Activated naive CD8-positive, alpha-beta T cell treated with anti-CD3 and anti-CD28 coated beads, Interleukin-2, amount 50 U/mL, for 16 hours (primary cell): ENCODE results near the gene PRRX2.

Experiments used
- DNase-seq: peaks from one replicate; pipeline ENCODE4 v3.0.0-alpha.2; 2020; ENCODE audit warnings: low read depth, low spot score

PRRX2 gene

DNA sequence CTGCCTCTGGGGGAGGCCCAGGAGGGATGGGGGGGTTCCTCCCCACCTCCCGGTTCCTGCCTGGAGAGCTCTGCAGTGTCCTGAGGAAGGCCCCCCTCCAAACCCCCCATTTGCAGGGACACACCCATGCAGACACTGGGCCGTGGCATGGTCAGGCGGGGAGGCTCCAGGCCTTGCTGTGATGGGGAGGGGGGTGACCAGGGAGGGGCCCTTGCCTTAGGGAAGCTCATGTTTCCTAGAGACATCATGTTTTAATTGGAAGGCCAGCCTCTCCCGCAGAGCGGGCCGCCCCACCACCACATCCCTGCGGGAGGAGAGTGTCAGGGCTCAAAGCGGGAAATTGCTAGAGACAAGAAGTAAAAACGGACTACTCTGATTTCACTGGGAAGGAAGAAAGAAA, 12.0 kb downstream of the PRRX2 start:
- no peak for DNase-seq

DNA sequence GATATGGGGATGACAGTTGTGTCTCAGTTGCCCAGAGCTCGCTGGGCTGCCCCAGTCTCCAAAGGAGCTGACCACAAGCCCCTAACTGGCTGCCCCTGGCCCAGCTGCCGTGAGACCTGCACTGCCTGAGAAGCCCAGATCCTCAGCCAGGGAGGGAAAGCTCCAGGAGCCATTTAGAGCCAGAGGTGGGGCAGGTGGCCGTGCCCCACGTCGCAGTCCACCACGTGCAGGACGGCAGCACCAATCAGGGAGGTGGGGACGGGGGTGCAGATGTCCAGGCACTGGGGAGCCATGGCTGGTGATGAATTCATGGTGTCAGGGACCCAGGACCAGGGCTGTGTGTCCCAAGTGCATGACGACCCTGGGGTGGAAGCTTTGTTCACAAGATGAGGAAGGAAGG, 13.4 kb downstream of the PRRX2 start:
- no peak for DNase-seq

DNA sequence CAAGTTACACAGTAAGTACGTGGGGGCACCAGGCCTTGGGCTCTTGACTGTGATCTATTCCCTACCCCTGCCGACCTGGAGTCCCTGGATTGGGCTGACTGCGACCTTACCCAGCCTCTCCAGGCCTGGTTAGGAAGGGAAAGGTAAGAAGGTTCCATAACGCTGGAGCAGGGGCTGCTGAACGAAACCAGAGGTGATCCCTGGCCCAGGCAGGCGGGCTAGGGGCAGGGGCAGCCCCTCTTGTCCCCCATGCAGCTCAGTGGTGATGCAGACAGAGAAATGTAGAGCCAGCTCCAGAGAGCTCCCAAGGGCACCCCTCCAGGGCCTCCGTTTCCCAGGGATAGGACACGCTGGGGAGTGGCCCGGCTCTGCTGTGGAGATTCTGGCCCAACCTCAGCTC, 14.1 kb downstream of the PRRX2 start:
- DNase-seq, result no peak

DNA sequence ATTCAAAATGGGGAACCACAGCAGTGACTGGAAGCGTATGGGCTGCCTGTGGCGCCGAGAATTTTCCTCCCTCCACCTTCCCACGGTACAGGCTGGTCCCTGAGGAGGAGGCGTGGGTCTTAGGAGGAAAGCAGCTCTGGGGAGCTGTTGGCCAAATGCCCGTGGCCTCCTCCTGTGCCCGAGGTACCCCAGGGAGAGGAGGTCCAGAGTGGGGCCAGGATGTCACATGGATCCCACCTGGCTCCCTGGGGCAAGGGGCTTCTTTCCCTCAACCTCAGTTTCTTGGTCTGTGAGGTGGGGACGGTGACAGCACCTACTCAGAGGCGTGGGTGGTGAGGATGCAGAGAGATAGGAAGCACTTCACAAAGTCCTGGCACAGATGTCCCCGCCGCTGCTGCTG, 16.5 kb downstream of the PRRX2 start:
- DNase-seq, result no peak

DNA sequence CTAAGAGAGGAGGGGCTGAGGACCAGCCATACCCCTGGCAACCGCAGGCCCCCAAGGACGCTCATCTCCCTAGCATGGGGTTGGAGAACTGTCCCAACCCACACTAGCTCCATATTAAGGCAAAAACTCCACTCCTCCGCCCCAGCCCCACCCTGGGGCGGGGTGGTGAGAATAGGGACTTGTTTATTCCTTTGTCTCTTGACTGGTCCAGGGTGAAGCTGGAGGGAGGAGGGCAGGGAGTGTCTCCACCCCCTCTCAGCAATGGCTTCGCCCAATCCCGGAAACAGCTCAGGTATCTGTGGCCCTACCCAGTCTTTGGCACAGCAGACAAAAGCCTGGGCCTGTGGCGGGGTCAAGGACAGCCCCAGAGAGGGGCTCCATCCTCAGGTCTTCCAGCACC, 16.9 kb downstream of the PRRX2 start:
- DNase-seq, result no peak

DNA sequence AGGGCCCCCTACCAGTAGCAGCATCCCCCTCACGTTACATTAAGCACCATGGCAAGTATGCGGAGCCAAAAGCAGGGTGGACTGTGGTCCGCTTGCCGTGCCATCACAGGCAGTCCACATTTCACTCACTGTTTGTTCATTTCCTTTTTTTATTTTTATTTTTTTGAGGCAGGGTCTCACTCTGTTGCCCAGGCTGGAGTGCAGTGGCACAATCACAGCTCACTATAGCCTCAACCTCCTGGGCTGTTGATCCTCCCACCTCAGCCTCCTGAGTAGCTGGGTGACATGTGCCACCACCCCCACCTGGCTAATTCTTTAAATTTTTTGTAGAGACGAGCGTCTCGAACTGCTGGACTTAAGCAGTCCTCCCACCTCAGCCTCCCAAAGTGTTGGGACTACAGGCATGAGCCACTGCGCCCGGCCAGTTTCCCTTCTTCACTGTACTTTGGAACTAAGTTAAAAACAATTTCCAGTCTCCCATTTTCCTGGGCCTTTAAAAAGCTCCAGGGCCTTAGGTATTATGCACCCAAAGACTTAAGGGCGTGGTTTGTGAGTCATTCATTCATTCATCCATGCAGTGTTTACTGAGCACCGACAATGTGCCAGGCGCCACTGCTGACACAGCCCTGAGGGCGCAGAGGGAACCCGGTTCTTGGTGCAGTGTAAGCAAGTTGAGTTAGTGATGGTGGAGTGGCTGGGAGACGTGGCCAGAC, 19.9 kb downstream of the PRRX2 start:
- DNase-seq, result no peak

DNA sequence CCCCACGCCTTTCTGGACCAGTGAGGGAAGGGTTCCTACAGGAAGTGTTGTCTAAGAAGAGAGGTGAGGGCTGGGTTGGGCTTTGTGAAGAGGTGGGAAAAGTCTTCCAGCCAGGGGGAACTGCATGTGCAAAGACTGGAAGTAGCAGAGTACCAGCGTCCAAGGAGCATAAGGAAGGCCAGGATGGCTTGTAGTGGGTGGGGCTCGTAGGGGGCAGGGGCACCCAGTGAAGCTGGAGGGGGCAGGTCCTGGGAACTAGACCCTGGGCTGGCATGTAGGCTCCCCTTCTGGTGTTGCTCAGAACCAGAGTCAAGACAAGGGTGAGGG, 20.4 kb downstream of the PRRX2 start:
- DNase-seq, result no peak

DNA sequence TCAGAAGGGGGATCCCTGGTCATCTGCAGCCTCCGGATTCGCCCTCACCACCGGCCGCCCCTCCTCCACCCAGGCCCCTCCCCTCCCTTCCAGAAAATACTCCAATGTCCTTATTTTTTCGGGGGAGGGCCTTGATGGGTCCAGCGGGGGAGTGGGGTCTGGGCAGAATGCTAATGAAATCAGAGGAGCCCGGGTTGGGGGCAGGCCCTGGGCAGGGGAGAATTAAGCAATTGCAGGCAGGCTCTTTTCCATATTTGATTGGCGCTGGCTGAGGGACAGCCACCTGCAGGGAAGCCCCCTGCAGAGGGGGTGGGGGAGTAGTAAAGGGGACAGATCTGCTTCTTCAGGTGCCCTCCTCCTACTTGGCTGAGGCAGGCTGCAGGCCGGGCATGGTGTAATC, 21.3 kb downstream of the PRRX2 start:
- DNase-seq, result no peak

DNA sequence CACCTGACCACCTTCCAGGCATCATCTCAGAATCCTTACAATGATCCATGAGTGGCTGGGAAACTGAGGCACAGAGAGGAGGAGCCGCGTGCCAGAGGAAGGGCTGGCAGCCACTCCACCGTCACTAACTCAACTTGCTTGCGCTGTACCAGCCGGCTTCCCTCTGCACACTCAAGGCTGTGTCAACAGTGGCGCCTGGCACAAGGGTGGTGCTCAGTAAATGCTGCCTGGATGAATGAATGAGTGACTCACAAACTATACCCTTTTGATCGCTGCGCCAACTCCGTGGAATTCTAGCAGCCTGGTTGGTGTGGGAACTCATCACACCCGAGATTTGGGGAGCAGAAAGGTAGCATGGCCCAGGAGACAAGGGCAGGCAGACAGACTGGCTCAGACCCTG, 21.9 kb downstream of the PRRX2 start:
- DNase-seq, result no peak

DNA sequence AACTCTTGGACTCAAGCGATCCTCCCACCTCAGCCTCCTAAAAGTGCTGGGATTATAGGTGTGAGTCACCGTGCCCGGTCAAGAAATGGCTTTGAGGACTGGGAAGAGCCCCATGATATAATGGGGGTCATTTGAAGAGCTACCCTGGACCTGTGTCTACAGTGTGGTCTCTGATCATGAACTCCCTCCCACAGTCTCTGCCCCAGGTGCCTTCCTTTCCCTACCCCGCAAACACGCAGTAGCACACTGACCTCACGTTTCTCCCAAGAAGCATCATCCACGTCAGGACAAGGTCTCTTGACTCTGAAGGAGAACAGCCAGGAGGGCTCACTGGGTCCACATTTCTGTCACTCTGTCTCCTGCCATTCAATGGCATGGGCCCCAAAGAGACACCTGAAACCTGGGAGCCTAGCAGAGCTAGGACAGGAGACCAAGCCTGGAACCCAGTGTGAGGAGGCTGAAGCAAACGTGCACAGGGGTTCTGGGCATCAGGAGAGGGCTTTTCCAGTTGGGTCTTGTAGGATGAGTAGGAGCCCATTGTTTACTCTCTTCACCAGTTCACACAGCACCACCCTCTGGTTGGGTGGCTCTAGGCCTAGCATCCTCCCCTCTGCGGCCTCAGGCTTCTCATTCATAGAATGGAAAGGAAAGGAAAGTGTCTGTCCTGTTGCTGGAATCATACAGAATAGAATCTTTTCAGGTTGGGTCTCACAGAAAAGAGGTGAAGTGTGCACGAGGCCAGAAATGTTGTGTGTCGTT, 23.0 kb downstream of the PRRX2 start:
- no peak for DNase-seq

DNA sequence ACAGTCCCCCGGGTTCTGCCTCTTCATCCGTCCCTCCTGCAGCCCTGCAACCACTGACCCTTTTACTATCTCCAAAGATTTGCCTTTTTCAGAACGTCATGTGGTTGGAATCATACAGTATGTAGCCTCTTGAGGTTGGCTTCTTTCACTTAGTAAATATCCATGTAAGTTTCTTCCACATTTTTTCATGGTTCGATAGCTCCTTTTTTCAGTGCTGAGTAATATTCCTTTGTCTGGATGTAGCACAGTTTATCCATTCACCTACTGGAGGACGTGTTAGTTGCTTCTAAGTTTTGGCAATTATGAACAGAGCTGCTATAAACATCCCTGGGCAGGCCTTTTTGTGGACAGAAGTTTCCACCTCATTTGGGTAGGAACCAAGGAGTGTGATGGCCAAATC, 27.1 kb downstream of the PRRX2 start:
- DNase-seq, result no peak

DNA sequence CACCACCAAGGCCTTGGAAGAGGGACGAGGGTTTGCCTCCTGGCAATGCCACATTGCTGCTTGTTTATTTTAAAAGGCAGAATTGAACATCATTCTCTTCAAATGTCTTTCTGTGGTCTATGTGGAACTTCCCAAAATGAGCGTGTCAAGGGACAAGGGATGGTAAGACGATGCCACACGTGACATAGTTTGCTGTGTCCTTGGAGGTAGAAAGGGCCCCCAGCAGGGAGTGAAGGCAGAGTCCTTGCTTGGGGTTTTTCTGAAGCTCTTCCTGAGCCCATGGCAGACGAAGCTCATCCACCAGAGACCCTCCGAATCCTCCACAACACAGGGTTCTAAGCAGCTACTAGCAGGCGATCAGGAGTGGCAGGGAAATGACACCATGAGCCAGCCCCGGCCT, 28.3 kb downstream of the PRRX2 start:
- no peak for DNase-seq

DNA sequence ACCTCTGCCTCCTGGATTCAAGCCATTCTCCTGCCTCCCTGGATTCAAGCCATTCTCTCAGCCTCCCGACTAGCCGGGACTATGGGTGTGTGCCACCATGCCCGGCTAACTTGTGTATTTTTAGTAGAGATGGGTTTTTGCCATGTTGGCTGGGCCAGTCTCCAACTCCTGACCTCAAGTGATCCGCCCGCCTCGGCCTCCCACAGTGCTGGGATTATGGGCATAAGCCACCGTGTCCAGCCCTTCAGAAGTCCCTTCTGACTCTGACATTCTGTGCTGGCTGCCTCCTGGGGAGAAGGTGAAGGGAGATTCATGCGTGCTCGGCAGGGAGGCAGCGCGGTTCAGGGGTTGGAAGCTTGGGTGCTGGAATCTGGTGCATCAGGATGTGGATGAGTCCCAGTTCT, 28.8 kb downstream of the PRRX2 start:
- no peak for DNase-seq

DNA sequence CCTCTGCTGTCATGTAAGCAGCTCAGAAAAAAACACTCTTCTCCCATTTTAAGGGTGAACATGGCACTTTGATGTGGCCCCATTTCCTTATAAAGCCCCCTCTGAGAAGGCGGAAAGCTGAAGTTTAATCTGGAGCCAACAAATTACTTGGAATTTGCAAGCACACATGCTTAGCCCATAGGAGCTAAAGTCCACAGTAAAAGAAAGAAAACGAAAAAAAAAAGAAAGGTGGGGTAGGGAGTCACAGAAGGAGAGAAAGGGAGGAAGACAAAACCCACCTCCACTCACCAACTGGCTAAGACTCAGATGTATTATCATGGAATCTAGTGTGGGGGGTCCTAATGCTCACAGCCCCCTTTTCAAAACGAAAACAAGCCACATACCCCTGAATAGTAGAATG, 30.4 kb downstream of the PRRX2 start:
- no peak for DNase-seq

DNA sequence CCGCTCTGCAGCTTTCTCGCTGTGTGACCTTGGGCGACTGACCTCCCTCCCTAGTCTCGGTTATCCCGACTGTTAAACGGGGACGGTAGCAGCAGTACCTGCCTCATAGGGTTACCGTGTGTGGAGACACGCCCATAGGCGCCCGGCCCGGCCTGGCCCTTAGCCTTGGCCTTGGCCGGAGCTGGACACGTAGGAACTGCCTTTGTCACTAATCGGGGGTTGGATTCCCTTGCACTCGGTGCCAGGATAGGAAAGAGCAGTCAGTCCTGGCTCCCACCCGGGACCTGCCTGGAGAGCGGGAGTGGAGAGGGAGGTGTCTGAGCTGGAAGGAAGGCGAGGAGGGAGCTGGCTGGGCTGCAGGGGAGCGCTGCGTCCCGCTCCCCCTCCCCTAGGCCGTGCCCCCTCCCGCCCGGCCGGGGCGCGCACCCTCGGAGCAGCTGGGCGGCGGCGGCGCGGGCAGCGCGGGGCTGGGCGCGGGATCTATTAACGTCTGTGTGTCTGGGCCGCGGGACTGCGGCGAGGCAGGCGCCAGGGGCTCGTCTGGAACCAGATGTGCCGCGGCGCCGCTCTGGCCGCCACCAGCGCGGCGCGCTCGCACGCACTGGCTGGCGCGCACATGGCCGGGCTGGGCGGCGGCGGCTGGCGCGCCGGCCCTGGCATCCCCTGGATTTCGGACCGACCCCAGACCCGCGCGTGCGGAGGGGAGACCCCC, 31.7 kb downstream of the PRRX2 start:
- no peak for DNase-seq

DNA sequence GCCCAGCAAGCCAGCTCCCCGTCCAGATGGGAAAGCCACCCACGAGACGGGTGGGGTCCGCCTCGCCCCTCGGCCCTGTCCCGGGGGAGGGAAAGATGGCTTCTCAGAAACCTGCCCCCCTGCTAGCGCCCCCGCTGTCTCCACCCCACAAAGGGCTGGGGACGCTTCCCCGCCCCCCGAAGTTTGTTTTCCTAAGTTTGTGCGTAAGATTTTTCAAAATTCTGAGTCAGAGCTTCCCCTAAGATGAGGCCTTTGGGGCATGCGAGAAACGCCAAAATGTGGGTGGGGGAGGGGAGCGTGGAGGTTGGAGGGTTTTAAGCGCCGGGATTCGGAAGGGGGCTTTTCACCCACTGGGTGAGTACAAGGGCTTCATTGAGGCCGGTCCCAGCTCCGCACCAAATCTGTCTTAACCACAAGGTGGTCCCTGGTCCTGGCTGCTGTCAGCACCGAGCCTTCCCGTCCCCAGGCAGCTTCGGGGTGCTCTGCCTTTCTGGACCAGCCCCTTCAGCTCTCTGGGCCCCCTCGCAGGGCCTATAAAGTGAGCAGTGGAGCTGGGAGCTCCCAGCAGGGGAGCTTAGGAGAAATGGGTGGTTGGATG, 32.3 kb downstream of the PRRX2 start:
- peak; percentile 21 for DNase-seq

DNA sequence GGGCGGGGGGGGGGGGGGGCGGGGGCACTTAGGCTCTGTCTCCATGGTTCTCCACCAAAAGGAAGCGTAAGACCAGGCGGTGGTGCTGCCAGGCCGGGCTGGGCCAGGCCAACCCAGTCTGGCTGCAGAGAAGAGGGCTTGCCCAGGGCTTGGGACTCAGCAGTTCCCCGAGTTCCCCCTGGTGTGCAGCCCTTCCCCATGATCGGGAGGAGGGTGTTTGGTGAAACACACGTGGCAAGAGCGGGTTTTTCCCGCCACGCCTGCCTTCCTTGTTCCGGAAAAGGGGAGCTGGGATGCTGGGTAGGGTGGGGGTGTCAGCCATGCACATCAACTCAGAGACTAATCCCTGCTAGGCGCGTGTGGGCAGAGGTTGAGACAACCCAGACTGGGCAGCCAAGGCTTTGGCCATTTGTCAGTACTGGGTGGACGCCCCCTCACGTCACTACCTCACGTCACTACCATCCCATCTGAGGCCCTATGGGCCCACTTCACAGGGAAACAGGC, 32.9 kb downstream of the PRRX2 start:
- no peak for DNase-seq

DNA sequence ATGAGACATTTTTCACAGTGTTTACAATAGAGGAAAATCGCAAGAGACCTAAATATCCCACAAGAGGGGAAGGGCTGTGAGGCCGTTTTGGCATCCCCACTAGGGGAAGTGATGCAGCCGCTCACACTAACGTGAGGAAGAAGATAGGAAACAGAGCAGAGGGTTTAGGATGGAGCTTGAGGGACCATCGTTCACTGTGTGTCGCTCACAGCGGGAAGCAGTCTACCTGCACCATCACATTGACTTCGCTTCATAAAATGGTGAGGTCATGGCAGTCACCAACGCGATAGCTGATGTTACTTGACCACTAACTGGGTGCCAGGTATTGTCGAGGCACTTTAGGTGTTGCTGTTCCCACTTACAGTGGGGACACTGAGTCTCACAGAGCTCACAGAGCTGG, 35.6 kb downstream of the PRRX2 start:
- DNase-seq, result no peak

DNA sequence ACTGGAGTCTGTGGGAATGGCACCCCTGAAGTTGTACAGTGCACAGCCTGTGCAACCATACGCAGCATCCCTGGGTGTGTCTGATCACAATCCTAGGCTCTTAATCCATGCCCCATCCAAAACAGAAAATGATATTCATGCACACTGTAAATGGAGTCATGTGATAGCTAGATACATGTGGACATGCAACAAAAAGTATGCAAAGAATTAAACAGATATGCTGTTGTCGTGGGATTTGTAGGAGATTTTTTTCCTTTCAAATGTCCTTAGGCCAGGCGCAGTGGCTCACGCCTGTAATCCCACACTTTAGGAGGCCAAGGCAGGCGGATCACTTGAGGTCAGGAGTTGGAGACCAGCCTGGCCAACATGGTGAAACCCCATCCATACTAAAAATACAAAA, 36.1 kb downstream of the PRRX2 start:
- DNase-seq, result no peak

DNA sequence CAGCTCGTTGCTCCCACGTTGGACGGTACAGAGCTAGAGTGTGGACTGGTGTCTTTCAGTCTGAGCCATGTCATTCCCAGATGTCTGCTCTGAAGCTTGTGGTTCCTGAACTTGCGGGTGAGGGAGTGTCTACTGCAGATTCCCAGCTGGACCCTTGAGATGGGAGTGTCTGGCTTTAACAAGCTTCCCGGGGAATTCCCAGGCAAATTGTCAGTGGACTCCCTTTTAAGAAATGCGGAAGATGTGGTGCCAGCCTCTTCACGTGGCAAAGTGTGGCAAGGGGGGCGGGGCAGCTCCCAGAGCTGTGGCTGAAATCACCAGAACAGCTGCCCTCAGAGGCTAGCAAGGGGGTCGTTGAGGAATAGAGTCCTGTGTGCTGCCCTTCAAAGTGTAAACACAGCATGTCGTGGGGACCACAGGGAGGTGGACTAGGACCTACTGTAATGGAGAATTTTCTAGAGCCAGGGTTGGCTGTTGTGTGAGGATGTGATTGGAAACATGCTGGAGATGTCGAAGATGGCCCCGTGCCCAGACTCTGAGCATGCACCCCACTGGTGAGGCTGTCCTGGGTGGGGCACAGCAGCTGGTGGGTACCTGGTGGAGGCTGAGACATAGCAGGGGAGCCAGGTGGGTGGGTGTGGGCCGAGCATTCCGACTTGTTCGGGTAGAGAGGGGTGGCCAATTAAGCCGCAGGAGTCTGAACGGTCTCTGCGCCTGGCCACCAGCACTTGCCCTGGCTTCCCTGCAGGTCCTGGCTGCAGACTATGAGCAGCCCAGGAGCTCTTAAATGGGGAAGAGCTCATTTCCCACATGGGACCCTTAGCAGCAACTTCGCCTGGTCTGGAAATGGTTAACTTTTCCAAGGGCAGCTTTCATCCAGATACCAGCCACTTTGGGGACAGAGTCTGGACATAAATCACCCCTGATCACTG, 37.4 kb downstream of the PRRX2 start:
- no peak for DNase-seq

DNA sequence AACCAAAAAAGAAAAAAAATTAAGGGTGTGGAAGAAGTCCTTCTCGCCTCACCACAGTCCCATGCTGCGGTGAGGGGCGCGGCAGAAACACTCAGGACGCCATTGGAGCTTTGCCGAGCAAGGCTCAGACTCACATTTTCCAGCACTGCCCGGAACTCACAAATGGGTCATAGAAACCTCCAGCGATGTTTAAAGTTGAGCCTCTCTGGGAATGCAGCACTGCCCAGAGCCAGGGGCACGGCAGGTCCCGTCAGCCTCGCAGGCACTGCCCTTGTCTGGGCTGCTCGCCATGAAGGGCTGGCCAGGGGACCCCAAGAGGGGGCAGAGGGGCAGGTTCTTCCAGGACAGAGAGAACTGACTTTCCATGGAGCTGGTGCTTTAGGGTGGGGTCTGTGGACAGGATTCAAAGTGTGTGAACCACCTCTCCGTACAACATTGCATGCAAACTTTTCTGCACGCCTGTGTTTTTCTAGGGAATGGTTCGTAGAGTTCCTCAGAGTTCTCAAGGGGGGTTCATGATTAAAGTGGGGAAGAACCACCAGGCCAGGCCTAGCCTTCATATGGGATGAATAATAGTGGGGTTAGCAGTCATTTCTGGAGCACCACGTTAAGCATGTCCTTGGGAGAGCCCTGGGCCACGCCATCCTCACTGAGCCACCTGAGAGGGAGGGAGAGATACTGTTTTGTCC, 38.4 kb downstream of the PRRX2 start:
- no peak for DNase-seq
